Lung (tissue), 12 donors: ENCODE measurements around the gene POLD1. TPM values are rescaled to one million over a fixed set of nuclear protein-coding genes. Genes with fewer than 3 reads are reported as not detected.

Experiments
- ATAC-seq: fragments of 200-7000 bp; cut with Tn5 transposase; one replicate; pipeline ENCODE4 v1.9.1; 2020; ENCODE audit warnings: moderate number of reproducible peaks; ENCODE audit not compliant: insufficient read depth, low FRiP score
- DNase-seq, 3 donors: peaks; one replicate each; pipeline ENCODE4 v3.0.0-alpha.2; 2013 to 2017
- H3K27ac ChIP-seq, 2 donors: one replicate each; pipeline ENCODE4 v1.5.1; 2013; ENCODE audit warnings: mild to moderate bottlenecking in 2 of 2, moderate library complexity in 2 of 2, control low read depth in 1 of 2, inconsistent platforms in 1 of 2, low read depth in 1 of 2, low read length in 1 of 2
- H3K27me3 ChIP-seq, 3 donors: one replicate each; pipeline ENCODE4 v1.5.1; 2013; ENCODE audit warnings: low read length in 2 of 3; ENCODE audit not compliant: control insufficient read depth in 3 of 3, insufficient read depth in 3 of 3
- H3K36me3 ChIP-seq, 4 donors: one replicate each; pipeline ENCODE4 v1.5.1; 2013; ENCODE audit warnings: low read length in 4 of 4, mild to moderate bottlenecking in 1 of 4, moderate library complexity in 1 of 4; ENCODE audit not compliant: control insufficient read depth in 4 of 4, insufficient read depth in 4 of 4
- H3K4me1 ChIP-seq, 5 donors: one replicate each; pipeline ENCODE4 v1.5.1; 2013; ENCODE audit warnings: low read length in 5 of 5, mild to moderate bottlenecking in 2 of 5, moderate library complexity in 1 of 5; ENCODE audit not compliant: control insufficient read depth in 5 of 5, insufficient read depth in 5 of 5
- H3K4me3 ChIP-seq: one replicate; pipeline ENCODE4 v1.5.1; 2013; ENCODE audit warnings: mild to moderate bottlenecking, control low read depth, moderate library complexity
- H3K9ac ChIP-seq, 2 donors: one replicate each; pipeline ENCODE4 v1.5.1; 2013; ENCODE audit warnings: low read length in 2 of 2, control low read depth in 1 of 2; ENCODE audit not compliant: insufficient read depth in 1 of 2
- H3K9me3 ChIP-seq, 4 donors: one replicate each; pipeline ENCODE4 v1.5.1; 2013; ENCODE audit warnings: low read length in 3 of 4, mild to moderate bottlenecking in 1 of 4, moderate library complexity in 1 of 4; ENCODE audit not compliant: control insufficient read depth in 4 of 4, insufficient read depth in 3 of 4
- CTCF ChIP-seq: IDR thresholded peaks from 2 replicates; pipeline ENCODE4 v1.5.1; 2012; ENCODE audit warnings: mild to moderate bottlenecking; ENCODE audit errors: control extremely low read depth, extremely low read depth
- WGBS, 2 donors: extraction: QIAGEN DNeasy Blood & Tissue Kit; methylation state at CpG; one replicate each; pipeline ENCODE4 v1.1.7; 2013; 5-methylcytosine and 5-hydroxymethylcytosine counted together
- polyA plus RNA-seq, 2 donors: library from polyadenylated mRNA; stranded (reverse); fragments of 200-250 nt; gene quantifications; one replicate each; pipeline ENCODE4 v1.2.1, GENCODE V29; 2013
- total RNA-seq, 2 donors: library from RNA; depleted of rRNA in 1 of 2; stranded (reverse); fragments of >200 nt in 1 of 2; gene quantifications; one replicate each; pipeline ENCODE4 v1.2.1, GENCODE V29; 2014 to 2021
- donor health status: control.
- donor health status: control.
- donor health status: Bipolar disorder and iron deficiency.
- donor health status: healthy.
- donor health status: DM: yes; HTN: yes; CAD: no.

The POLD1 gene
- total and polyA plus RNA-seq, 4 donors, result 20.2 to 55.1 (median 39.0) TPM

- Histone ChIP-seq H3K9me3 (no peaks in the 10 kb centered on the region), H3K4me1 (peaks cover 0 to 4% (median 0%) of the 10 kb centered on the region in 5 donors), H3K4me3 (no peak within 1 kb of the TSS), H3K36me3 (peaks cover 0 to 2% (median 0%) of the 10 kb centered on the region in 4 donors), H3K27ac (no peak within 1 kb of the TSS), H3K27me3 (peaks cover 0 to 14% (median 12%) of the 10 kb centered on the region in 3 donors), H3K9ac (peak within 1 kb of the TSS in 1 of 2 donors; percentile 5)
- DNase-seq, result peak in 2 of 3 donors; percentile 38 to 50
- no peak for TF ChIP-seq CTCF
- WGBS, 2 donors, result 27 to 42% methylated on average over 33 to 34 of the region's 34 CpGs
- ATAC-seq, result no peak
Observed at GRCh38 chr19:50418176-50419021, 34.3 kb downstream of the POLD1 start, which contains the start of gene SPIB. Gene SPIB, plus strand, starts transcription at chr19:50418938. Its CDS starts 25 bp downstream, at chr19:50418963.

GRCh38 chr19:50419022-50419579, 35.0 kb downstream of the POLD1 start:
- peaks cover 0 to 4% (median 0%) of the 10 kb centered on the region in 5 donors for H3K4me1 ChIP-seq
- H3K9ac ChIP-seq, result peak overlapping the region in 1 of 2 donors; percentile 5
- no peaks in the 10 kb centered on the region for H3K36me3 ChIP-seq
- no peak for TF ChIP-seq CTCF
- WGBS, 2 donors, result 12 to 20% methylated on average over 14 of the region's 14 CpGs
- peaks cover 0 to 14% (median 12%) of the 10 kb centered on the region in 3 donors for H3K27me3 ChIP-seq
- no peak overlapping the region for H3K4me3 ChIP-seq
- ATAC-seq, result no peak
- no peaks in the 10 kb centered on the region for H3K9me3 ChIP-seq
- no peak for DNase-seq
- H3K27ac ChIP-seq, result no peak overlapping the region

GRCh38 chr19:50419580-50420035, 35.5 kb downstream of the POLD1 start:
- H3K36me3 ChIP-seq, result no peaks in the 10 kb centered on the region
- H3K9ac ChIP-seq, result no peak overlapping the region
- H3K27me3 ChIP-seq, result peaks cover 0 to 14% (median 12%) of the 10 kb centered on the region in 3 donors
- no peak overlapping the region for H3K27ac ChIP-seq
- no peak overlapping the region for H3K4me3 ChIP-seq
- ATAC-seq, result no peak
- 16 to 22% methylated on average over 7 to 8 of the region's 8 CpGs for WGBS, 2 donors
- peaks cover 0 to 4% (median 0%) of the 10 kb centered on the region in 5 donors for H3K4me1 ChIP-seq
- TF ChIP-seq CTCF, result no peak
- DNase-seq, result no peak
- no peaks in the 10 kb centered on the region for H3K9me3 ChIP-seq
